Stimulated activated CD8-positive, alpha-beta memory T cell treated with anti-CD3 and anti-CD28 coated beads, Interleukin-4, amount 100 ng/mL, for 48 hours (primary cell): ENCODE results near the gene PCGF2.
A peak's percentile ranks its signal among the peaks of the same experiment; 100 is the strongest.
"Not testable (repeated sequence)": the region's sequence is repeated elsewhere in the genome, so short reads cannot be mapped to it uniquely, and the experiment has no call there.

Experiments
- DNase-seq: peaks from one replicate; pipeline ENCODE4 v3.0.0-alpha.2; 2020

Gene PCGF2

GRCh38 chr17:38748149-38748891, at the start of gene PCGF2:
TSS of gene PCGF2 (minus strand) at chr17:38748336. CDS start at chr17:38740402, 7,934 bp downstream.
- peak; percentile 54 for DNase-seq

- DNase-seq, result no peak
These were observed 49.7 kb upstream of the PCGF2 start for GRCh38 chr17:38797828-38798227.

GRCh38 chr17:38797158-38797490, 49.0 kb upstream of the PCGF2 start:
- DNase-seq, result no peak

GRCh38 chr17:38796451-38797157, 48.5 kb upstream of the PCGF2 start:
- no peak for DNase-seq

GRCh38 chr17:38794221-38794620, 46.1 kb upstream of the PCGF2 start:
- no peak for DNase-seq

- no peak for DNase-seq
These were observed 43.0 kb upstream of the PCGF2 start for GRCh38 chr17:38791162-38791561.

GRCh38 chr17:38790148-38790707, 42.1 kb upstream of the PCGF2 start:
- not testable (repeated sequence) for DNase-seq

- DNase-seq, result no peak
These were observed 41.0 kb upstream of the PCGF2 start for GRCh38 chr17:38789185-38789584.

GRCh38 chr17:38787999-38788398, 39.9 kb upstream of the PCGF2 start:
- DNase-seq, result not testable (repeated sequence)

GRCh38 chr17:38786372-38786771, 38.2 kb upstream of the PCGF2 start:
- no peak for DNase-seq

- DNase-seq, result no peak
These were observed 35.1 kb upstream of the PCGF2 start for GRCh38 chr17:38783227-38783626.

- no peak for DNase-seq
These were observed 32.0 kb upstream of the PCGF2 start for GRCh38 chr17:38779965-38780752.

- DNase-seq, result no peak
These were observed 29.6 kb upstream of the PCGF2 start for GRCh38 chr17:38777641-38778250.

- no peak for DNase-seq
These were observed 25.1 kb upstream of the PCGF2 start for GRCh38 chr17:38773258-38773657.

- no peak for DNase-seq
These were observed 20.3 kb upstream of the PCGF2 start for GRCh38 chr17:38768417-38768816.

GRCh38 chr17:38766341-38766740, 18.2 kb upstream of the PCGF2 start:
- no peak for DNase-seq

GRCh38 chr17:38762231-38762630, 14.1 kb upstream of the PCGF2 start:
- no peak for DNase-seq

GRCh38 chr17:38761612-38762011, 13.5 kb upstream of the PCGF2 start:
- peak; percentile 53 for DNase-seq

GRCh38 chr17:38753071-38753506, 5.0 kb upstream of the PCGF2 start:
- no peak for DNase-seq

- peak; percentile 97 for DNase-seq
These were observed 4.4 kb upstream of the PCGF2 start, which contains the start of gene PSMB3 for GRCh38 chr17:38752308-38753070. TSS of gene PSMB3 (plus strand) at chr17:38752741. CDS start at chr17:38752827, 86 bp downstream.

GRCh38 chr17:38751808-38752307, 3.7 kb upstream of the PCGF2 start:
- DNase-seq, result peak; percentile 95
